GM12878 (cell line): Measurements from ENCODE around the gene HPSE2. TPM values are rescaled to one million over a fixed set of nuclear protein-coding genes. Genes with fewer than 3 reads are reported as not detected.

Source experiments
- ATAC-seq: fragments of 200-7000 bp; cut with Tn5 transposase; 3 replicates; pipeline ENCODE4 v1.9.1; 2020; ENCODE audit warnings: mild to moderate bottlenecking, moderate library complexity
- BruUV-seq: library from RNA; stranded (reverse); fragments of 400-500 nt; replicated peaks from 2 replicates; lab custom pipeline; 2021; lab: Mats Ljungman, UMichigan
- CTCF ChIA-PET: fragments of 300-600 bp; sonication (Branson Sonifier 250); formaldehyde crosslinking; extraction: SDS; loops from one replicate; lab custom pipeline; 2021; ENCODE audit warnings: inconsistent platforms; lab: Yijun Ruan, JAX
- POLR2A ChIA-PET: fragments of 350-600 bp; formaldehyde crosslinking; extraction: SDS; loops from one replicate; lab custom pipeline; 2021; ENCODE audit warnings: inconsistent platforms; lab: Charles Lee
- RAD21 ChIA-PET: fragments of 300-600 bp; sonication (Branson Sonifier 250); formaldehyde crosslinking; loops from one replicate; lab custom pipeline; 2023; ENCODE audit warnings: antibody characterized with exemption; ENCODE audit not compliant: unreplicated experiment; lab: Charles Lee
- SMC1A ChIA-PET: fragments of 300-600 bp; sonication (Branson Sonifier 250); formaldehyde crosslinking; loops from one replicate; lab custom pipeline; 2023; ENCODE audit not compliant: unreplicated experiment, uncharacterized antibody; lab: Charles Lee
- DNase-seq: peaks from one replicate; pipeline ENCODE4 v3.0.0-alpha.2; 2011; ENCODE audit warnings: low read depth, low spot score
- FAIRE-seq: peaks from 3 replicates; lab custom pipeline; 2011; peaks lifted over from hg19 to GRCh38; lab: Jason Lieb, UNC
- H2AFZ ChIP-seq: 2 replicates; pipeline ENCODE4 v1.6.0; 2011; ENCODE audit warnings: low read depth, low read length, control low read depth; ENCODE audit not compliant: control insufficient read depth
- H3K27ac ChIP-seq: 2 replicates; pipeline ENCODE4 v1.5.1; 2011; ENCODE audit warnings: control low read depth; ENCODE audit not compliant: control insufficient read depth, insufficient read depth
- H3K27me3 ChIP-seq, 2 experiments: replicated peaks in 1 of 2; 2 replicates each; pipeline versions ENCODE4 v1.6.0 to v1.6.1; 2011; ENCODE audit warnings: low read length in 1 of 2; ENCODE audit not compliant: control insufficient read depth in 2 of 2, insufficient read depth in 2 of 2
- H3K36me3 ChIP-seq, 2 experiments: 2 replicates each; pipeline ENCODE4 v1.5.1; 2011; ENCODE audit warnings: low read length in 1 of 2; ENCODE audit not compliant: control insufficient read depth in 2 of 2, insufficient read depth in 2 of 2
- H3K4me1 ChIP-seq: 2 replicates; pipeline ENCODE4 v1.6.1; 2011; ENCODE audit warnings: mild to moderate bottlenecking, low read length, moderate library complexity, mixed read lengths; ENCODE audit not compliant: control insufficient read depth, insufficient read depth
- H3K4me2 ChIP-seq: 2 replicates; pipeline ENCODE4 v1.6.0; 2011; ENCODE audit warnings: control low read depth; ENCODE audit not compliant: control insufficient read depth, insufficient read depth
- H3K4me3 ChIP-seq: fragments of 200-600 bp; sonication (generic); 2 replicates; pipeline ENCODE4 v1.5.1; 2016
- H3K79me2 ChIP-seq: 2 replicates; pipeline ENCODE4 v1.6.0; 2011; ENCODE audit warnings: low read length; ENCODE audit not compliant: control insufficient read depth, insufficient read depth
- H3K9ac ChIP-seq: 2 replicates; pipeline ENCODE4 v1.8.0; 2011; ENCODE audit warnings: low read length, control low read depth, mixed read lengths; ENCODE audit not compliant: control insufficient read depth, insufficient read depth
- H3K9me3 ChIP-seq: replicated peaks from 3 replicates; pipeline ENCODE4 v1.5.1; 2011; ENCODE audit warnings: mild to moderate bottlenecking, low read length; ENCODE audit not compliant: control insufficient read depth, insufficient read depth
- H4K20me1 ChIP-seq: 2 replicates; pipeline ENCODE4 v1.6.0; 2011; ENCODE audit not compliant: control insufficient read depth, insufficient read depth
- ESRRA ChIP-seq: IDR thresholded peaks from 2 replicates; pipeline ENCODE4 v1.6.1; 2012; ENCODE audit warnings: mild to moderate bottlenecking, low read length, improper control_type of control experiment
- GATAD2B ChIP-seq: fragments of 450-650 bp; conservative IDR thresholded peaks from 2 replicates; pipeline ENCODE4 v1.6.1; 2017; ENCODE audit warnings: low read depth, mild to moderate bottlenecking, moderate library complexity
- RAD21 ChIP-seq: IDR thresholded peaks from 2 replicates; pipeline ENCODE4 v1.6.1; 2011; ENCODE audit warnings: mild to moderate bottlenecking, low read depth, low read length, moderate library complexity; ENCODE audit not compliant: insufficient read depth
- TCF12 ChIP-seq: IDR thresholded peaks from 2 replicates; pipeline ENCODE4 v1.6.1; 2011; ENCODE audit warnings: low read depth, mild to moderate bottlenecking, low read length
- ZNF592 ChIP-seq: fragments of 450-650 bp; IDR thresholded peaks from 2 replicates; pipeline ENCODE4 v1.6.1; 2017; ENCODE audit warnings: mild to moderate bottlenecking, moderate library complexity
- WGBS: methylation state at CpG from one replicate; pipeline ENCODE4 v1.1.6; 2016; ENCODE audit warnings: low lambda C conversion rate; ENCODE audit not compliant: insufficient replicate concordance, insufficient coverage; ENCODE audit errors: missing lambda C conversion rate; 5-methylcytosine and 5-hydroxymethylcytosine counted together
- in situ Hi-C: fragments of 300-500 bp; cut with MboI; formaldehyde crosslinking; loops from 9 replicates; pipeline ENCODE4 v1.14.3; 2018; ENCODE audit warnings: mixed read lengths
- intact Hi-C: fragments of 100-400 bp; cut with micrococcal nuclease; formaldehyde crosslinking; loops from one replicate; pipeline ENCODE4 v1.14.2; 2022; ENCODE audit not compliant: unreplicated experiment
- polyA plus RNA-seq, 11 experiments: library from polyadenylated mRNA; depleted of rRNA in 4 of 11; unstranded in 6 of 11; stranded (reverse) in 5 of 11; fragments of >200 nt; fragmentation: Nextera tagmentation in 4 of 11; fragmentation: Illumina TruSeq in 1 of 11; extraction: Ambion mirVana in 4 of 11; extraction: Trizol in 1 of 11; gene quantifications; 1 replicate in 1 of 11; 2 replicates in 10 of 11; pipeline versions ENCODE4 v1.2.1 to v1.2.3, GENCODE V29; 2011 to 2016; ENCODE audit warnings: inconsistent platforms in 2 of 11, missing spikeins in 2 of 11, low read depth in 1 of 11
- total RNA-seq, 4 experiments: library from RNA; depleted of rRNA in 3 of 4; stranded (reverse); fragments of >200 nt in 3 of 4; fragmentation: Illumina TruSeq in 1 of 4; extraction: Trizol in 1 of 4; gene quantifications; 2 replicates each; pipeline versions ENCODE4 v1.2.1 to v1.2.3, GENCODE V29; 2013 to 2021
- TF ChIP-seq, protein P1 (sequence below): IDR thresholded peaks from 2 replicates; pipeline ENCODE4 v1.6.1; 2012; ENCODE audit warnings: low read depth, low read length, improper control_type of control experiment

Gene HPSE2
- total and polyA plus RNA-seq, 10 of the 15 experiments (the other 5 are each of a cell fraction or from before 2014, with no cell fraction given), result 0.06 TPM; not detected in 9

- TF ChIP-seq ZNF592 (no peak), TCF12 (no peak), ESRRA (no peak), GATAD2B (no peak)
- TF ChIP-seq, protein P1, sequence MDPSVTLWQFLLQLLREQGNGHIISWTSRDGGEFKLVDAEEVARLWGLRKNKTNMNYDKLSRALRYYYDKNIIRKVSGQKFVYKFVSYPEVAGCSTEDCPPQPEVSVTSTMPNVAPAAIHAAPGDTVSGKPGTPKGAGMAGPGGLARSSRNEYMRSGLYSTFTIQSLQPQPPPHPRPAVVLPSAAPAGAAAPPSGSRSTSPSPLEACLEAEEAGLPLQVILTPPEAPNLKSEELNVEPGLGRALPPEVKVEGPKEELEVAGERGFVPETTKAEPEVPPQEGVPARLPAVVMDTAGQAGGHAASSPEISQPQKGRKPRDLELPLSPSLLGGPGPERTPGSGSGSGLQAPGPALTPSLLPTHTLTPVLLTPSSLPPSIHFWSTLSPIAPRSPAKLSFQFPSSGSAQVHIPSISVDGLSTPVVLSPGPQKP, result no peak
Observed at GRCh38 chr10:98953251-98953650, 282.4 kb downstream of the HPSE2 start (continued).

- POLR2A ChIA-PET, result no interaction called here
- FAIRE-seq, result no peak
- H3K4me3 ChIP-seq, result no peak overlapping the region
- WGBS, result 7% methylated on average over 2 of the region's 2 CpGs
- H3K36me3 ChIP-seq, result no peaks in the 10 kb centered on the region
- no peak overlapping the region for H3K4me2 ChIP-seq
- intact Hi-C loops (no loop called here), in situ Hi-C loops (no loop called here)
- TF ChIP-seq RAD21, result no peak
- no peak overlapping the region for H3K27ac ChIP-seq
- no peaks in the 10 kb centered on the region for H3K27me3 ChIP-seq
- no peaks in the 10 kb centered on the region for H3K4me1 ChIP-seq
- H4K20me1 ChIP-seq, result no peaks in the 10 kb centered on the region
- BruUV-seq, result no TSS peak
- H3K9ac ChIP-seq, result no peak overlapping the region
- H3K9me3 ChIP-seq, result no peaks in the 10 kb centered on the region
- SMC1A ChIA-PET, result no interaction called here
- no peaks in the 10 kb centered on the region for H3K79me2 ChIP-seq
- no peak overlapping the region for H2AFZ ChIP-seq
- no peak for DNase-seq
- no peak for ATAC-seq
- RAD21 ChIA-PET, result no interaction called here
- CTCF ChIA-PET, result no interaction called here
Observed at GRCh38 chr10:98951269-98952000, 284.2 kb downstream of the HPSE2 start.
